ENCODE data around the gene ANXA10. TPM values are rescaled to one million over a fixed set of nuclear protein-coding genes. Genes with fewer than 3 reads are reported as not detected.

Gene ANXA10
- polyA plus RNA-seq, 1 of the 3 experiments (the other 2 are of a cell fraction): 0.23 TPM

GRCh38 chr4:168119100-168119499 is 26.8 kb downstream of the ANXA10 start:
- no peak overlapping the region for H3K4me2 ChIP-seq
- no peak overlapping the region for H3K9ac ChIP-seq
- no peak overlapping the region for H2AFZ ChIP-seq (ENCODE audit: low read depth)
- no peaks in the 10 kb centered on the region for H3K9me3 ChIP-seq
- H3K27ac ChIP-seq (ENCODE audit: low read depth in 2 of 2, low read length in 1 of 2): no peak overlapping the region
- TF ChIP-seq USF1 (IDR thresholded peaks at IDR 0.05; ENCODE audit: borderline replicate concordance, low read depth) (no peak), CHD2 (IDR thresholded peaks at IDR 0.05; ENCODE audit: low read length, partially characterized antibody) (no peak), POLR2AphosphoS5 (IDR thresholded peaks at IDR 0.05; ENCODE audit: low read depth, low read length) (no peak), RXRA (IDR thresholded peaks at IDR 0.05; ENCODE audit: borderline replicate concordance, low read depth) (no peak), RFX5 (IDR thresholded peaks at IDR 0.05; ENCODE audit: low read length) (no peak), SMC3 (IDR thresholded peaks at IDR 0.05; ENCODE audit: low read depth, low read length) (no peak), MAX (IDR thresholded peaks at IDR 0.05; ENCODE audit: low read depth) (no peak), IRF3 (IDR thresholded peaks at IDR 0.05; ENCODE audit: low read depth, low read length) (no peak), JUND (IDR thresholded peaks at IDR 0.05) (no peak), TCF12 (IDR thresholded peaks at IDR 0.05) (no peak), MXI1 (IDR thresholded peaks at IDR 0.05; ENCODE audit: low read depth, low read length) (no peak), FOXM1 (IDR thresholded peaks at IDR 0.05; ENCODE audit: low read depth) (no peak), FOSL2 (IDR thresholded peaks at IDR 0.05; ENCODE audit: borderline replicate concordance, low read depth) (no peak), RCOR1 (IDR thresholded peaks at IDR 0.05; ENCODE audit: low read length) (no peak), RAD21 (IDR thresholded peaks at IDR 0.05; ENCODE audit: low read length) (no peak)
- H3K79me2 ChIP-seq (ENCODE audit: insufficient read depth): no peaks in the 10 kb centered on the region
- 23% methylated on average over 1 of the region's 1 CpG for whole genome bisulfite sequencing (ENCODE audit: low lambda C conversion rate)
- H3K4me3 ChIP-seq (ENCODE audit: low read depth in 2 of 2, low read length in 1 of 2): no peak overlapping the region
- no peaks in the 10 kb centered on the region for H3K4me1 ChIP-seq (ENCODE audit: control insufficient read depth in 1 of 2, insufficient read depth in 2 of 2, low read depth in 1 of 2, low read length in 1 of 2)
- no peaks in the 10 kb centered on the region for H3K9me2 ChIP-seq
- H4K20me1 ChIP-seq (ENCODE audit: insufficient read depth): no peaks in the 10 kb centered on the region
- POLR2A ChIA-PET: no interaction called here
- CTCF ChIA-PET: no interaction called here
- H3F3A ChIP-seq (replicated peaks; ENCODE audit: insufficient read depth): peaks cover 5% of the 10 kb centered on the region
- H3K36me3 ChIP-seq (replicated peaks in 1 of 2; ENCODE audit: control insufficient read depth in 1 of 2, insufficient read depth in 2 of 2, low read length in 1 of 2): no peaks in the 10 kb centered on the region
- no peak for DNase-seq
- H3K27me3 ChIP-seq (ENCODE audit: insufficient read depth): no peaks in the 10 kb centered on the region

GRCh38 chr4:168119890-168120289 is 27.6 kb downstream of the ANXA10 start:
- no peak overlapping the region for H2AFZ ChIP-seq (ENCODE audit: low read depth)
- CTCF ChIA-PET: interaction anchor here (1.2 kb wide), 1 partner anchor 34 kb away, joined by 4 read pairs; no protein-coding TSS in a partner anchor
- H3K4me3 ChIP-seq (ENCODE audit: low read depth in 2 of 2, low read length in 1 of 2): no peak overlapping the region
- no peak for DNase-seq
- POLR2A ChIA-PET: no interaction called here
- no peak overlapping the region for H3K9ac ChIP-seq
- no peak overlapping the region for H3K27ac ChIP-seq (ENCODE audit: low read depth in 2 of 2, low read length in 1 of 2)
- no peaks in the 10 kb centered on the region for H4K20me1 ChIP-seq (ENCODE audit: insufficient read depth)
- H3K27me3 ChIP-seq (ENCODE audit: insufficient read depth): no peaks in the 10 kb centered on the region
- WGBS (ENCODE audit: low lambda C conversion rate): 65% methylated on average over 3 of the region's 3 CpGs
- H3K9me2 ChIP-seq: no peaks in the 10 kb centered on the region
- H3K4me1 ChIP-seq (ENCODE audit: control insufficient read depth in 1 of 2, insufficient read depth in 2 of 2, low read depth in 1 of 2, low read length in 1 of 2): no peaks in the 10 kb centered on the region
- no peak overlapping the region for H3K4me2 ChIP-seq
- peaks cover 10% of the 10 kb centered on the region for H3F3A ChIP-seq (replicated peaks; ENCODE audit: insufficient read depth)
- no peaks in the 10 kb centered on the region for H3K9me3 ChIP-seq
- H3K36me3 ChIP-seq (replicated peaks in 1 of 2; ENCODE audit: control insufficient read depth in 1 of 2, insufficient read depth in 2 of 2, low read length in 1 of 2): no peaks in the 10 kb centered on the region
- no peaks in the 10 kb centered on the region for H3K79me2 ChIP-seq (ENCODE audit: insufficient read depth)
- TF ChIP-seq MXI1 (IDR thresholded peaks at IDR 0.05; ENCODE audit: low read depth, low read length): no peak
- no peak for TF ChIP-seq CTCF (IDR thresholded peaks at IDR 0.05)
- no peak for TF ChIP-seq PBX3 (IDR thresholded peaks at IDR 0.05)
- TF ChIP-seq EP300 (IDR thresholded peaks at IDR 0.05; ENCODE audit: borderline replicate concordance in 1 of 2, low read depth in 1 of 2, low read length in 1 of 2): no peak
- TF ChIP-seq GATA2 (CRISPR knock-in tag; IDR thresholded peaks at IDR 0.05): no peak
- TF ChIP-seq NRF1 (IDR thresholded peaks at IDR 0.05; ENCODE audit: low read depth, low read length): no peak
